Fibroblast of the aortic adventitia (primary cell): ENCODE data around the gene MALT1. TPM values are rescaled to one million over a fixed set of nuclear protein-coding genes. Genes with fewer than 3 reads are reported as not detected.

Experiments
- DNase-seq: peaks from one replicate; pipeline ENCODE4 v3.0.0-alpha.2; 2010; ENCODE audit warnings: low read depth
- H3K4me3 ChIP-seq: 2 replicates; pipeline ENCODE4 v1.5.1; 2011; ENCODE audit warnings: low read depth, mild to moderate bottlenecking, control low read depth, low read length, moderate library complexity
- total RNA-seq: library from RNA; depleted of rRNA; stranded (reverse); fragments of >200 nt; gene quantifications from 2 replicates; pipeline ENCODE4 v1.2.3, GENCODE V29; 2012; ENCODE audit warnings: low replicate concordance
- TF ChIP-seq, protein P1 (sequence below): IDR thresholded peaks from 2 replicates; pipeline ENCODE4 v1.5.1; 2011; ENCODE audit warnings: mild to moderate bottlenecking, low read length, control low read depth, inconsistent platforms; ENCODE audit not compliant: insufficient read depth

The MALT1 gene
- total RNA-seq, 1 donor, result 18.3 TPM

- TF ChIP-seq, protein P1, sequence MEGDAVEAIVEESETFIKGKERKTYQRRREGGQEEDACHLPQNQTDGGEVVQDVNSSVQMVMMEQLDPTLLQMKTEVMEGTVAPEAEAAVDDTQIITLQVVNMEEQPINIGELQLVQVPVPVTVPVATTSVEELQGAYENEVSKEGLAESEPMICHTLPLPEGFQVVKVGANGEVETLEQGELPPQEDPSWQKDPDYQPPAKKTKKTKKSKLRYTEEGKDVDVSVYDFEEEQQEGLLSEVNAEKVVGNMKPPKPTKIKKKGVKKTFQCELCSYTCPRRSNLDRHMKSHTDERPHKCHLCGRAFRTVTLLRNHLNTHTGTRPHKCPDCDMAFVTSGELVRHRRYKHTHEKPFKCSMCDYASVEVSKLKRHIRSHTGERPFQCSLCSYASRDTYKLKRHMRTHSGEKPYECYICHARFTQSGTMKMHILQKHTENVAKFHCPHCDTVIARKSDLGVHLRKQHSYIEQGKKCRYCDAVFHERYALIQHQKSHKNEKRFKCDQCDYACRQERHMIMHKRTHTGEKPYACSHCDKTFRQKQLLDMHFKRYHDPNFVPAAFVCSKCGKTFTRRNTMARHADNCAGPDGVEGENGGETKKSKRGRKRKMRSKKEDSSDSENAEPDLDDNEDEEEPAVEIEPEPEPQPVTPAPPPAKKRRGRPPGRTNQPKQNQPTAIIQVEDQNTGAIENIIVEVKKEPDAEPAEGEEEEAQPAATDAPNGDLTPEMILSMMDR, result no peak
- no peak overlapping the region for H3K4me3 ChIP-seq
- no peak for DNase-seq
Measured at GRCh38 chr18:58796220-58796619, 125.0 kb downstream of the MALT1 start.

GRCh38 chr18:58800582-58800981 is 129.3 kb downstream of the MALT1 start:
- H3K4me3 ChIP-seq, result no peak overlapping the region
- TF ChIP-seq, protein P1, result no peak
- no peak for DNase-seq

GRCh38 chr18:58802959-58803358 is 131.7 kb downstream of the MALT1 start:
- TF ChIP-seq, protein P1, result no peak
- DNase-seq, result no peak
- no peak overlapping the region for H3K4me3 ChIP-seq

DNA sequence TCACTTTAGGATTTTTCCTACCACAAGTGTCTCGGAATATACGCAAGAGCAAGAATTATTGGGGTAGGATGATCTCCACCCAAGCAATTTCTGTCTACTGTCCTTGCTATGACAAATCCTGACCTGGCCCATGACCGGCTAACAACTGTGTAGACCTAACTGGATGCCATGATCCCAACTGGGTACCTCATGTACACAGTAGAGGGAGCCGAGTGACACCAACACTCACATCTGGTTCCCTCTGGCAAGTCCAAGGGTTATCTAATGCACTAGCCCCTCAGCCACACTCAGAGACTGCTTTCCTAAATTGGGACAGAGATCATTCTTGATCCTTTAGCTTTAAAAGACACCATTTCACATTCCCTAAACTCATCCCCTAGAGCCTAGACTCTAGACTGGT is 132.7 kb downstream of the MALT1 start:
- no peak overlapping the region for H3K4me3 ChIP-seq
- no peak for DNase-seq
- TF ChIP-seq, protein P1, result no peak

Other genes starting within 250 kb of the MALT1 start
- 8.8 and 26.4 TPM in 2 replicates for gene ALPK2, start 42.4 kb upstream of the MALT1 start, total RNA-seq
- 17.3 and 42.6 TPM in 2 replicates for gene ZNF532, start 193.4 kb downstream of the MALT1 start, total RNA-seq